WI38 (cell line): ENCODE measurements around the gene GFOD2.

Experiments used
- H3K4me3 ChIP-seq: 2 replicates; pipeline ENCODE4 v1.5.1; 2011; ENCODE audit warnings: low read depth, mild to moderate bottlenecking, control low read depth, low read length
- CTCF ChIP-seq: IDR thresholded peaks from 2 replicates; pipeline ENCODE4 v1.5.1; 2012; ENCODE audit warnings: low read depth, mild to moderate bottlenecking, control low read depth, low read length

Gene GFOD2

GRCh38 chr16:67647111-67647651 is 71.9 kb downstream of the GFOD2 start:
- no peak overlapping the region for H3K4me3 ChIP-seq
- TF ChIP-seq CTCF = no peak

GRCh38 chr16:67645397-67646121 is 73.6 kb downstream of the GFOD2 start:
- TF ChIP-seq CTCF = no peak
- no peak overlapping the region for H3K4me3 ChIP-seq

- no peak overlapping the region for H3K4me3 ChIP-seq
- no peak for TF ChIP-seq CTCF
Measured at GRCh38 chr16:67644038-67644437, 75.1 kb downstream of the GFOD2 start.

GRCh38 chr16:67641779-67642708 is 77.1 kb downstream of the GFOD2 start:
- no peak for TF ChIP-seq CTCF
- no peak overlapping the region for H3K4me3 ChIP-seq

GRCh38 chr16:67637625-67638024 is 81.5 kb downstream of the GFOD2 start:
- no peak overlapping the region for H3K4me3 ChIP-seq
- no peak for TF ChIP-seq CTCF

- TF ChIP-seq CTCF = no peak
- no peak overlapping the region for H3K4me3 ChIP-seq
Measured at GRCh38 chr16:67636713-67637112, 82.4 kb downstream of the GFOD2 start.
